OCI-LY7 (cell line): ENCODE results near the gene CMTM8. TPM values are rescaled to one million over a fixed set of nuclear protein-coding genes. Genes with fewer than 3 reads are reported as not detected.

Experiments used
- BruUV-seq: library from RNA; stranded (reverse); fragments of 400-500 nt; replicated peaks from 2 replicates; lab custom pipeline; 2021; lab: Mats Ljungman, UMichigan
- CTCF ChIA-PET: fragments of 300-600 bp; sonication (Branson Sonifier 250); formaldehyde crosslinking; loops from one replicate; lab custom pipeline; 2022; ENCODE audit warnings: antibody characterized with exemption; ENCODE audit not compliant: unreplicated experiment; lab: Charles Lee
- POLR2A ChIA-PET: fragments of 300-600 bp; sonication (Branson Sonifier 250); formaldehyde crosslinking; loops from one replicate; lab custom pipeline; 2022; ENCODE audit warnings: antibody characterized with exemption; lab: Charles Lee
- DNase-seq: peaks from one replicate; pipeline ENCODE4 v3.0.0-alpha.2; 2015; ENCODE audit warnings: low spot score
- H2AFZ ChIP-seq: fragments of 200-600 bp; sonication (generic), shearing (Covaris generic); 2 replicates; pipeline ENCODE4 v1.6.1; 2014; ENCODE audit warnings: mild to moderate bottlenecking, antibody characterized with exemption, low read length, moderate library complexity
- H3K27ac ChIP-seq: fragments of 200-600 bp; sonication (generic); 2 replicates; pipeline ENCODE4 v1.5.1; 2014; ENCODE audit warnings: mixed run types, low read depth, mild to moderate bottlenecking, moderate library complexity, low read length, inconsistent platforms; ENCODE audit not compliant: poor library complexity, severe bottlenecking
- H3K36me3 ChIP-seq: fragments of 200-600 bp; sonication (generic); 2 replicates; pipeline ENCODE4 v1.6.1; 2014; ENCODE audit warnings: mild to moderate bottlenecking, antibody characterized with exemption, low read length, moderate library complexity, mixed read lengths; ENCODE audit not compliant: insufficient read depth
- H3K4me1 ChIP-seq: fragments of 200-600 bp; sonication (generic); 2 replicates; pipeline ENCODE4 v1.5.1; 2014; ENCODE audit warnings: mild to moderate bottlenecking, low read length; ENCODE audit not compliant: insufficient read depth, poor library complexity, severe bottlenecking
- H3K4me2 ChIP-seq: fragments of 200-600 bp; sonication (generic); 2 replicates; pipeline ENCODE4 v1.6.1; 2014; ENCODE audit warnings: mild to moderate bottlenecking, low read length
- H3K4me3 ChIP-seq: fragments of 200-600 bp; sonication (generic); 2 replicates; pipeline ENCODE4 v1.5.1; 2014; ENCODE audit warnings: mild to moderate bottlenecking, low read depth, low read length; ENCODE audit not compliant: poor library complexity, severe bottlenecking
- H3K79me2 ChIP-seq: fragments of 200-600 bp; sonication (generic); 2 replicates; pipeline ENCODE4 v1.6.1; 2016; ENCODE audit warnings: low read depth, mild to moderate bottlenecking, low read length, moderate library complexity, mixed read lengths; ENCODE audit not compliant: insufficient read depth
- H3K9me2 ChIP-seq: fragments of 200-600 bp; sonication (generic); 2 replicates; pipeline ENCODE4 v1.6.1; 2016; ENCODE audit warnings: mild to moderate bottlenecking, low read length, mixed read lengths; ENCODE audit not compliant: insufficient read depth
- H3K9me3 ChIP-seq: fragments of 200-600 bp; sonication (generic); 2 replicates; pipeline ENCODE4 v1.6.1; 2014; ENCODE audit warnings: mild to moderate bottlenecking, mixed run types, low read length, mixed read lengths
- H4K20me1 ChIP-seq: fragments of 200-600 bp; sonication (generic); 2 replicates; pipeline ENCODE4 v1.6.1; 2014; ENCODE audit warnings: mild to moderate bottlenecking, antibody characterized with exemption, low read length, moderate library complexity, mixed read lengths; ENCODE audit not compliant: insufficient read depth
- EZH2phosphoT487 ChIP-seq: fragments of 200-600 bp; sonication (generic); IDR thresholded peaks from 2 replicates; pipeline ENCODE4 v1.6.1; 2018; ENCODE audit warnings: low read depth, borderline replicate concordance, mild to moderate bottlenecking, mixed run types, antibody characterized with exemption, low read length, moderate library complexity, mixed read lengths
- intact Hi-C: fragments of 100-400 bp; cut with micrococcal nuclease; formaldehyde crosslinking; loops from one replicate; pipeline ENCODE4 v1.10.0; 2022; ENCODE audit not compliant: unreplicated experiment
- total RNA-seq, 2 experiments: library from RNA; depleted of rRNA in 1 of 2; stranded (reverse); fragments of >200 nt in 1 of 2; shearing (Covaris generic) in 1 of 2; gene quantifications; 2 replicates each; pipeline ENCODE4 v1.2.3, GENCODE V29; 2014 to 2022
- TF ChIP-seq, protein P1 (sequence below): fragments of 200-600 bp; sonication (generic); conservative IDR thresholded peaks from 2 replicates; pipeline ENCODE4 v1.5.1; 2014; ENCODE audit warnings: mild to moderate bottlenecking, antibody characterized with exemption, low read length, moderate library complexity, mixed read lengths

The CMTM8 gene
- total RNA-seq, 2 experiments from 2014 or later: 1.5 to 3.0 TPM

DNA sequence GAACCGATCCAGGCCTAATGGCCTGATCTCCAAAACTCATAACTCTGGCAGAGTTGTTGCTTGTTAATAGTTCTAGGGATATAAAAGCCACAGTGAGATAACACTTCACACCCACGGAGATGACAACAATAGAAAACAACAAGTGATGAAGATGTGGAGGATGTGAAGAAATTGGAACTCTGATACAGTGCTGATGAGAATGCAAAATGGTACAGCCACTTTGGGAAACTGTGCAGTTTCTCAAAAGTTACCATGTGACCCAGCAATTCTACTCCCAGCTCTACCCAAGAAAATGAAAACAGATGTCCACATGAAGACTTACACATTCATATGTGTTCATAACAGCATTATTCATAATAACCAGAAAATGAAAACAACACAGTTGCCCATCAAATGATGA, 157.0 kb downstream of the CMTM8 start:
- Histone ChIP-seq H3K4me1 (peaks cover 47% of the 10 kb centered on the region), H3K4me3 (no peak overlapping the region), H3K4me2 (no peak overlapping the region), H4K20me1 (no peaks in the 10 kb centered on the region), H3K9me3 (no peaks in the 10 kb centered on the region), H3K36me3 (no peaks in the 10 kb centered on the region; the same call in 1 of the 2 replicates), H2AFZ (no peak overlapping the region), H3K9me2 (no peaks in the 10 kb centered on the region), H3K79me2 (peaks cover 11% of the 10 kb centered on the region; the same call in 1 of the 2 replicates), H3K27ac (no peak overlapping the region)
- intact Hi-C loops: no loop called here
- TF ChIP-seq EZH2phosphoT487: no peak
- TF ChIP-seq, protein P1, sequence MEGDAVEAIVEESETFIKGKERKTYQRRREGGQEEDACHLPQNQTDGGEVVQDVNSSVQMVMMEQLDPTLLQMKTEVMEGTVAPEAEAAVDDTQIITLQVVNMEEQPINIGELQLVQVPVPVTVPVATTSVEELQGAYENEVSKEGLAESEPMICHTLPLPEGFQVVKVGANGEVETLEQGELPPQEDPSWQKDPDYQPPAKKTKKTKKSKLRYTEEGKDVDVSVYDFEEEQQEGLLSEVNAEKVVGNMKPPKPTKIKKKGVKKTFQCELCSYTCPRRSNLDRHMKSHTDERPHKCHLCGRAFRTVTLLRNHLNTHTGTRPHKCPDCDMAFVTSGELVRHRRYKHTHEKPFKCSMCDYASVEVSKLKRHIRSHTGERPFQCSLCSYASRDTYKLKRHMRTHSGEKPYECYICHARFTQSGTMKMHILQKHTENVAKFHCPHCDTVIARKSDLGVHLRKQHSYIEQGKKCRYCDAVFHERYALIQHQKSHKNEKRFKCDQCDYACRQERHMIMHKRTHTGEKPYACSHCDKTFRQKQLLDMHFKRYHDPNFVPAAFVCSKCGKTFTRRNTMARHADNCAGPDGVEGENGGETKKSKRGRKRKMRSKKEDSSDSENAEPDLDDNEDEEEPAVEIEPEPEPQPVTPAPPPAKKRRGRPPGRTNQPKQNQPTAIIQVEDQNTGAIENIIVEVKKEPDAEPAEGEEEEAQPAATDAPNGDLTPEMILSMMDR: no peak
- DNase-seq: no peak
- ChIA-PET POLR2A (no interaction called here), CTCF (no interaction called here)
- BruUV-seq: TSS peak; percentile 61

DNA sequence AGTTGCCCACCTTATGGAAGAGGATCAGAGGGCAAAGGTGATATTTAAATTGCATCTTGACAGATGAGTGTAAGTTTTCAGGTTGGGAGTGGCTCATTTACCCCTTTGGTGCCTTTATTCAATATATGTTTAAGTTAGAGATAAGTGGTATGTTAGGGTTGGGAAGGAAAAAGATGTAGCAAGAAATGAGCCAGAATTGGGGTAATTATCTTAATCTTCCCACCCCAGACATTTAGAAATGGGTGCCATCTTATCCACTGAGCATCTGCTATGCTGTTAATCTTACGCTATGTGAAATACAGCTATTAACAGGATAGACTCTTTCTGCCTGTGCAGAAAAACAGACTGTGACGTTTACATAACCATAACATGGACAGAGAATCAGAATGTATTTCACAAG, 159.5 kb downstream of the CMTM8 start:
- intact Hi-C loops: loop anchor here (2.0 kb wide), 2 partner anchors 57 to 101 kb away; no protein-coding TSS in a partner anchor
- Histone ChIP-seq H3K4me3 (no peak overlapping the region), H3K27ac (no peak overlapping the region), H2AFZ (no peak overlapping the region), H3K4me1 (peaks cover 56% of the 10 kb centered on the region), H3K79me2 (peaks cover 21% of the 10 kb centered on the region; the same call in 1 of the 2 replicates), H3K36me3 (no peaks in the 10 kb centered on the region; the same call in 1 of the 2 replicates), H3K9me3 (no peaks in the 10 kb centered on the region), H3K9me2 (no peaks in the 10 kb centered on the region), H3K4me2 (no peak overlapping the region), H4K20me1 (no peaks in the 10 kb centered on the region)
- BruUV-seq: no TSS peak
- POLR2A ChIA-PET: interaction anchor here (0.6 kb wide), 1 partner anchor 132 kb away, joined by 3 read pairs; no protein-coding TSS in a partner anchor
- CTCF ChIA-PET: interaction anchor here (0.5 kb wide), 1 partner anchor 21 kb away, joined by 3 read pairs; no protein-coding TSS in a partner anchor
- no peak for DNase-seq
- TF ChIP-seq, protein P1: no peak
- TF ChIP-seq EZH2phosphoT487: no peak

DNA sequence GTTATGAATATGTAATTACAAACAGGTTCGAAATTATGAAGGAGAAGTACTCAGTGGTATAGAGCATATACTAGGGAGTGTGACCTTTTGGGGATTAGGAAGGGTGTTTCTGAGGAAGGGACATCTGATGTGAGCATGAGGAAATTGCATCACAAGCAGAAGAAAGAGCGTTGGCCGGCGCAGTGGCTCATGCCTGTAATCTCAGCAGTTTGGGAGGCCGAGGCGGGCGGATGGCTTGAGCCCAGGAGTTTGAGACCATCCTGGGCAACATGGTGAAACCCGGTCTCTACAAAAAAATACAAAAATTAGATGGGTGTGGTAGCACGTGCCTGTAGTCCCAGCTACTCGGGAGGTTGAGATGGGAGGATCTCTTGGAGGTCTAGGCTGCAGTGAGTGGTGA, 160.1 kb downstream of the CMTM8 start:
- POLR2A ChIA-PET: no interaction called here
- peaks cover 17% of the 10 kb centered on the region; the same call in 1 of the 2 replicates for H3K79me2 ChIP-seq
- H3K4me2 ChIP-seq: no peak overlapping the region
- CTCF ChIA-PET: no interaction called here
- no peaks in the 10 kb centered on the region for H3K9me3 ChIP-seq
- H3K27ac ChIP-seq: no peak overlapping the region
- no peak overlapping the region for H3K4me3 ChIP-seq
- no peak for DNase-seq
- TF ChIP-seq, protein P1: no peak
- no peak for TF ChIP-seq EZH2phosphoT487
- no peaks in the 10 kb centered on the region; the same call in 1 of the 2 replicates for H3K36me3 ChIP-seq
- no peak overlapping the region for H2AFZ ChIP-seq
- peaks cover 56% of the 10 kb centered on the region for H3K4me1 ChIP-seq
- no peaks in the 10 kb centered on the region for H4K20me1 ChIP-seq
- no TSS peak for BruUV-seq
- intact Hi-C loops: loop anchor here (2.0 kb wide), 2 partner anchors 58 to 102 kb away; no protein-coding TSS in a partner anchor
- no peaks in the 10 kb centered on the region for H3K9me2 ChIP-seq
